KG1 (cell line): ENCODE measurements around the gene ELMO1.

Source experiments
- DNase-seq: peaks from one replicate; lab custom pipeline; 2025; lab: John Stamatoyannopoulos, UW

Gene ELMO1

GRCh38 chr7:37346761-37347160 is 101.9 kb downstream of the ELMO1 start:
- no peak for DNase-seq

- no peak for DNase-seq
Observed at GRCh38 chr7:37344886-37345579, 103.6 kb downstream of the ELMO1 start.

GRCh38 chr7:37342688-37343471 is 105.8 kb downstream of the ELMO1 start:
- peak; percentile 69 for DNase-seq

GRCh38 chr7:37342176-37342687 is 106.4 kb downstream of the ELMO1 start:
- no peak for DNase-seq

GRCh38 chr7:37341033-37341630 is 107.5 kb downstream of the ELMO1 start:
- DNase-seq, result no peak

GRCh38 chr7:37338966-37339365 is 109.7 kb downstream of the ELMO1 start:
- no peak for DNase-seq

GRCh38 chr7:37337522-37337921 is 111.1 kb downstream of the ELMO1 start:
- DNase-seq, result no peak

GRCh38 chr7:37336259-37336658 is 112.4 kb downstream of the ELMO1 start:
- no peak for DNase-seq

GRCh38 chr7:37333075-37333474 is 115.6 kb downstream of the ELMO1 start:
- DNase-seq, result no peak

GRCh38 chr7:37332243-37333016 is 116.2 kb downstream of the ELMO1 start:
- DNase-seq, result no peak

- no peak for DNase-seq
Observed at GRCh38 chr7:37330775-37331174, 117.9 kb downstream of the ELMO1 start.

GRCh38 chr7:37329940-37330339 is 118.7 kb downstream of the ELMO1 start:
- no peak for DNase-seq

- no peak for DNase-seq
Observed at GRCh38 chr7:37327288-37327687, 121.4 kb downstream of the ELMO1 start.

- DNase-seq, result no peak
Observed at GRCh38 chr7:37323966-37324365, 124.7 kb downstream of the ELMO1 start.

- no peak for DNase-seq
Observed at GRCh38 chr7:37322831-37323230, 125.8 kb downstream of the ELMO1 start.

GRCh38 chr7:37320848-37321468 is 127.7 kb downstream of the ELMO1 start:
- DNase-seq, result no peak

GRCh38 chr7:37320140-37320847 is 128.4 kb downstream of the ELMO1 start:
- DNase-seq, result no peak

- no peak for DNase-seq
Observed at GRCh38 chr7:37318541-37318940, 130.1 kb downstream of the ELMO1 start.

- no peak for DNase-seq
Observed at GRCh38 chr7:37315772-37316715, 132.6 kb downstream of the ELMO1 start.

GRCh38 chr7:37312608-37313007 is 136.1 kb downstream of the ELMO1 start:
- no peak for DNase-seq
